SK-N-MC (cell line): ENCODE measurements around the gene MRPL53.
"Not testable (repeated sequence)": the region's sequence is repeated elsewhere in the genome, so short reads cannot be mapped to it uniquely, and the experiment has no call there.

Source experiments
- DNase-seq: peaks from one replicate; pipeline ENCODE4 v3.0.0-alpha.2; 2011; ENCODE audit warnings: low read depth, low spot score
- H3K27ac ChIP-seq: fragments of 200-600 bp; sonication (generic); 2 replicates; pipeline ENCODE4 v1.5.1; 2016; ENCODE audit warnings: mixed run types
- H3K36me3 ChIP-seq: fragments of 200-600 bp; sonication (generic); 2 replicates; pipeline ENCODE4 v1.6.1; 2017; ENCODE audit warnings: antibody characterized with exemption, low read length, mixed read lengths; ENCODE audit not compliant: insufficient read depth
- H3K4me3 ChIP-seq: fragments of 200-600 bp; sonication (generic); 2 replicates; pipeline ENCODE4 v1.5.1; 2016
- H3K9ac ChIP-seq: fragments of 200-600 bp; sonication (generic); 2 replicates; pipeline ENCODE4 v1.8.0; 2017; ENCODE audit warnings: mixed run types, mixed read lengths; ENCODE audit not compliant: insufficient read length
- H3K9me3 ChIP-seq: fragments of 200-600 bp; sonication (generic); 2 replicates; pipeline ENCODE4 v1.6.1; 2017; ENCODE audit warnings: low read depth, mild to moderate bottlenecking, antibody characterized with exemption, low read length, moderate library complexity, mixed read lengths
- EZH2 ChIP-seq: fragments of 200-600 bp; sonication (generic); IDR thresholded peaks from one replicate; pipeline ENCODE4 v1.6.1; 2017; ENCODE audit warnings: antibody characterized with exemption
- FOXP2 ChIP-seq: optimal IDR thresholded peaks from 2 replicates; pipeline ENCODE3; 2011; ENCODE audit warnings: mild to moderate bottlenecking, moderate library complexity; ENCODE audit not compliant: insufficient read depth; ENCODE audit errors: extremely low read length, control extremely low read depth
- POLR2AphosphoS5 ChIP-seq: IDR thresholded peaks from 2 replicates; pipeline ENCODE4 v1.6.1; 2012; ENCODE audit warnings: mild to moderate bottlenecking, low read depth, low read length, borderline replicate concordance

The MRPL53 gene

DNA sequence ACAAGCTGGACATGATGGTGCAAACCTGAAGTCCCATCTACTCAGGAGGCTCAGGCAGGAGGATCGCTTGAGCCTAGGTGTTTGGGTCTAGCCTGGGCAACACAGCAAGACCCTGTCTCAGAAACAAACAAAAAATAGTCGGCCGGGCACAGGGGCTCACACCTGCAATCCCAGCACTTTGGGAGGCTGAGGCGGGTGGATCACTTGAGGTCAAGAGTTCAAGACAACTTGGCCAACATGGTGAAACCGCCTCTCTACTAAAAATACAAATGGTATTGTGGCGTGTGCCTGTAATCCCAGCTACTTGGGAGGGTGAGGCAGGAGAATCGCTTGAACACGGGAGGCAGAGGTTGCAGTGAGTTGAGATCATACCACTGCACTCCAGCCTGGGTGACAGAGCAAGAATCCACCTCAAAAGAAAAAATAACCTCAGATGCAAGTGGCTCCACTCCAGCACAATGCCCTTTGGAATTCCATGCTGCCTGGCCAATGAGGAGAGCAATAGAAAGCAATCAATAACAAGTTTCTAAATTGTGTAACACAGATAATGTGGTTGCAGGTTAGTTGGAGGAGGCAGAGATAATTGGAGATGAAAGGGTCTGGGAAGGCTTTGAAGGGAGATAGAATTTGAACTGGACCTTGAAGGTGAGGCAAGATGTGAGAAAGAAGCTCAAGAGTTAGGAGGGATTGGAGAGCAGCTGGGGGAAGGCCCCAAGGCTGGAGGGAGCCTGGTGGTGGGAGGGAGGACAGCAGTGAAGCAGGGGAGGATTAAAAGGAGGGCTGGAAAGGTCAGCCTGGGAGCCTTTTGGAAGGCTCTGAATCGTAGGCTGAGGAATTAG is 16.4 kb upstream of the MRPL53 start:
- TF ChIP-seq EZH2 (no peak), FOXP2 (no peak), POLR2AphosphoS5 (no peak)
- H3K27ac ChIP-seq, result no peak overlapping the region
- no peak overlapping the region for H3K4me3 ChIP-seq
- H3K36me3 ChIP-seq, result peaks cover 14% of the 10 kb centered on the region; the same call in 1 of the 2 replicates
- H3K9me3 ChIP-seq, result no peaks in the 10 kb centered on the region
- no peak for DNase-seq
- no peak overlapping the region for H3K9ac ChIP-seq

DNA sequence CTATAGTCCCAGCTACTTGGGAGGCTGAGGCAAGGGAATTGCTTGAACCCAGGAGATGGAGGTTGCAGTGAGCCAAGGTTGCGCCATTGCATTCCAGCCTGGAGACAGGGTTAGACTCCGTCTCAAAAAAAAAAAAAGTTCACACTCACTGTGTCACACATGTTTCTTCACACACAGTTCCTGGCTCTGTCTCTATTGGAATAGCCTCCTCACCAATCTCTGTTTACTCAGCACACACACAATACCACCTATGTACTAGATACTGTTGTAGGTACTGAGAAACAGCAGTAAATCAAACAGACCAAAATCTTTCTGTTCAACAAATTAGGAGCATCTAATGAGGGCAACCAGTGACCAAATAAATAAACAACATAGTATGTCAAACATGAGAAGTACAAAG is 13.7 kb upstream of the MRPL53 start:
- no peak for DNase-seq
- Histone ChIP-seq H3K27ac (no peak overlapping the region), H3K36me3 (peaks cover 4% of the 10 kb centered on the region; the same call in 1 of the 2 replicates), H3K9ac (no peak overlapping the region), H3K4me3 (no peak overlapping the region), H3K9me3 (no peaks in the 10 kb centered on the region)
- no peak for TF ChIP-seq EZH2
- no peak for TF ChIP-seq POLR2AphosphoS5
- no peak for TF ChIP-seq FOXP2

DNA sequence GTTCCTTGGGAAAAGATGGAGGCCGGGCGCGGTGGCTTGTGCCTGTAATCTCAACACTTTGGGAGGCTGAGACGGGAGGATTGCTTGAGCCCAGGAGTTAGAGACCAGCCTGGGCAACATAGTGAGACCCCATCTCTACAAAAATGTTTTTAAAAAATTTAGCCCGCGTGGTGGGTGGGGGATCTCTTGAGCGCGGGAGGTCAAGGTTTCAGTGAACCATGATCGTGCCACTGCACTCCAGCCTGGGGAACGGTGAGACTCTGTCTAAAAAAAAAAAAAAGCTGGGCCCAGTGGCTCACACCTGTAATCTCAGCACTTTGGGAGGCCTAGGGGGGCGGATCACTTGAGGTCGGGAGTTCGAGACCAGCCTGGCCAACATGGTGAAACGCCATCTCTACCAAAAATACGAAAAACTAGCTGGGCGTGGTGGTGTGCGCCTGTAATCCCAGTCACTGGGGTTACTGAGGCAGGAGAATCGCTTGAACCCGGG is 11.2 kb upstream of the MRPL53 start:
- H3K36me3 ChIP-seq, DNase-seq, H3K27ac ChIP-seq, H3K9me3 ChIP-seq: not testable (repeated sequence)
- Histone ChIP-seq H3K9ac (peak overlapping the region; percentile 82), H3K4me3 (peak overlapping the region; percentile 90)

DNA sequence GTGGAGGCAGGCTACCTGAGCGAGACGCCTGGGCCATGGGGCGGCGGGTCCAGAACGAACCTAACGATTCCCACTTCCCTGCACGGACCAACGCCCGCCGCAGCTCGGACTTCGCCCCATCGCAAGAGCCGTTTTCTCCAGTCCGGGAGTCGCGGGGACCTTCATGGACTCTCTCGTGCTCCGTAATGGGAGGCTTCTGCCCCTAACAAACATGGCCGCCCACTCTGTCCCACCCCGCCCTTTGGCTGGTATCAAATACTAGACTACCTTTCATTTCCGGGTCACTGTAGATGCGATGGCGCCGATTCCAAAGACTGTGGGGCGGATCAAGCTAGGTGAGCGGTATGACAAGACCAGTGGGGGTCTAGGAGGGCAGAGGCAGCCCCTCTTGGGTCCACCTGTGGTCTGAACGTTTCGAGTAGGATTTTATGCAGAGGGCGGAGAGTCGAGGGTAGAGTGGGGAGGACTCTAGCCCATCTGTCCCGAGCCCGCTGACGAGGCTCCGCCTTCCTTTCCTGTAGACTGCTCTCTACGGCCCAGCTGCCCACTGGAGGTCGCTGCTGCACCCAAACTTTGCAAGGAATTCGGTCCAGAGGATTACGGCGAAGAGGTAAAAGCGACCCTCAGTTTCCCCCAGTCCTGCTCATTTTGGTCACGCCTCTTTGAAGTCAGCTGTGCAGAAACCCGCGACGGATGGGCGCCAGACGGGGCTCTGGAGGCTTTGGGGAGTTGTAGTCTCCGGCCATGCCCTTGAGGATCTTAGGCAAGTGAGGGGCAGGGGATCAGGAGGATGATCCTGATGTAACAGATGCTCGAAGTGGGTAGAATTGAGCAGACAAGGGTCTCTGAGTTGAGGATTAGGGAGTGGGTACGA is 10.6 kb upstream of the MRPL53 start, which contains the start of the genes CCDC142 and TTC31:
CCDC142 (minus strand) TSS at position 198 of the 874 bp plus-strand sequence; CDS start at position 37, 161 bp downstream.
TTC31 (plus strand) TSS at position 281 of the 874 bp plus-strand sequence; CDS start at position 296, 15 bp downstream.
- peak; percentile 85 for DNase-seq
- TF ChIP-seq EZH2, result no peak
- TF ChIP-seq FOXP2, result no peak
- peak; percentile 77; the same call in 1 of the 2 replicates for TF ChIP-seq POLR2AphosphoS5
- H3K27ac ChIP-seq, result 0 out of 2 replicates have a peak within 1 kb of the TSS, but pooled peaks have one; percentile 40

DNA sequence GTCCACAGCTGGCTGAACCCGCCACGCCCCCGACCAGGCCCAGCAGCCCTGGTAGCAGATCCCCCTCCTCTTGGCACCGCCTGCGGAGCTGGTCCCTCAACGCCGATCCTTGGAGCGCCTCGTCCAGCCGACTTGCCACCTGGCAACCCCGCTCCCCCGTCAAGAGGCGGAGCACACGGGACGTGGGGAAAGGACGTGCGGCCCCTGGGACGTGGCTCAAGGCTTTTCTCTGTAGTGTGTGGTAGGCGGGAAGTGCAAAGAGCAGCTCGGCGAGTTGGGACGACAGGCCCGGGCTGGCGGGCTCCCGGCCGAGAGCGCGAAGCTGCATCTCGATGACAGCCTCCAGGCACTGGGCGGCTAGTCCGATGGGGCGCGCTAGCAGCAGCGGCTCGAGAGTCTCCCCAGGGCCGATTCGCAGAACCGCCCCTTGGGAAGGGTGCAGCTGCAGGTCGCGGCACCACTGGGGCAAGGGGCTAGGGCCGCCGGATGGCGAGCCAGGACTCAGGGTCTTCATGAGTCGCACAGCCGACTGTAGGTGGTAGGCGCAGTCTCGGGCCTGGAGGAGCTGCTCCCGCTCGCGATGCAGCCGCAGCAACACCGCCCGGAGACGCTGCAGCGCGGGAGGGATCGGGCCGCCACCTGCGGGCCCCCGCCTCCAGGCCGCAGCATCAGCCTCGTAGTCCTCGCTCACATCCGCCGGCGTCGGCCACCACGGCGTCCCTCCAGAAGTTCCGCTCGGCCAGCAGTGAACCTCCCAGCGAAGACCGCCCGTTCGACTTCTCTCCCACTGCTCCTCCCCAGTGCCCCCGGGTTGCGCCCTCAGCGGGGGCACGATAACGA is 9.7 kb upstream of the MRPL53 start:
- peak overlapping the region; percentile 90 for H3K4me3 ChIP-seq
- no peaks in the 10 kb centered on the region for H3K9me3 ChIP-seq
- peaks cover 8% of the 10 kb centered on the region; the same call in 1 of the 2 replicates for H3K36me3 ChIP-seq
- H3K9ac ChIP-seq, result peak overlapping the region; percentile 82
- TF ChIP-seq EZH2 (no peak), FOXP2 (no peak), POLR2AphosphoS5 (no peak)
- H3K27ac ChIP-seq, result 0 out of 2 replicates have a peak overlapping the region, but pooled peaks have one; percentile 40
- DNase-seq, result no peak

More for the DNA sequence above, 10.6 kb upstream of the MRPL53 start, which contains the start of the genes CCDC142 and TTC31:
- peak within 1 kb of the TSS; percentile 90 for H3K4me3 ChIP-seq
- H3K9ac ChIP-seq, result peak within 1 kb of the TSS; percentile 82
- H3K9me3 ChIP-seq, result no peaks in the 10 kb centered on the region
- H3K36me3 ChIP-seq, result peaks cover 5% of the 10 kb centered on the region; the same call in 1 of the 2 replicates

DNA sequence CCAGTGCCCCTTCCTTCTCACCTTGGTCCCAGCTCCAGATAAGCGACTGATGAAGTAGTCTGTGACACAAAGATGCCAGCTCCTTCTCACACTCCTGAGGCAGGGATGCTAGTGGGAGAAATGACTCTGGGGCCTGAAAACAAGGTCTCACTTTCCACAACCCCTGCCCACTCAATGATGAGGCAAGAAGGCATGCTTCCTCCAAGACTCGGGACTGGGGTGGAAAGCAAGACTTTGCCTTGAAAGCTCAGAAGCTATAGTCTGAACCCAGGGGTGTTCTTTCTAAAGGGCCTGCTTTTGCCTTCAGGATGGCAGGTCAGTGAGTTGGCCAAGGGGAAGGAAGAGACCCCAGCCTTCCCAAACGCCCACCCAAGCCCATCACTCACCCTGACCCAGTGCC is 9.0 kb upstream of the MRPL53 start:
- peaks cover 8% of the 10 kb centered on the region; the same call in 1 of the 2 replicates for H3K36me3 ChIP-seq
- DNase-seq, result no peak
- peak overlapping the region; percentile 90 for H3K4me3 ChIP-seq
- H3K9me3 ChIP-seq, result no peaks in the 10 kb centered on the region
- TF ChIP-seq POLR2AphosphoS5 (no peak), FOXP2 (no peak), EZH2 (no peak)
- H3K27ac ChIP-seq, result no peak overlapping the region
- peak overlapping the region; percentile 82 for H3K9ac ChIP-seq

DNA sequence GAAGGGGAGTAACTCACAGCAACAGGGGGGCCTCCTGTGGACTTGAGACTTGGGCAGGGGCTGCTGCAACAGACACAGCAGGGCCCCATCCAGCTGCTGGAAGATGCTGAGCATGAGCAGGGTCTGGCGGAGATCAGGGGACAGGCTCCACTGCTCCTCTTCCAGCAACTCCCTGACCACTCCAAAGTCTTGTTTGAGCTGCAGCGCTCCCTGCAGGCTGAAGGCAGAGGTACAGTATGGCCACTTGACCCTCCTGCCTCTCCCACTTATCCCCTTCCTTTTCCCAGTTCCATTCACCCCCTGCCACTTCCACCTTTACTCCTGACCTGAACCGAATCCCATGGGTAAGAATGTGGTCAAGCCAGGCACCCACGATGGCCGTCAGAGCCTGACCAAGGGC is 2.4 kb upstream of the MRPL53 start:
- Histone ChIP-seq H3K4me3 (no peak overlapping the region), H3K9me3 (no peaks in the 10 kb centered on the region), H3K9ac (no peak overlapping the region), H3K36me3 (peaks cover 18% of the 10 kb centered on the region; the same call in 1 of the 2 replicates), H3K27ac (no peak overlapping the region)
- DNase-seq, result no peak
- no peak for TF ChIP-seq EZH2
- no peak for TF ChIP-seq POLR2AphosphoS5
- no peak for TF ChIP-seq FOXP2
